CD4-positive, CD25-positive, alpha-beta regulatory T cell (primary cell): ENCODE measurements around the gene KCNT1. TPM values are rescaled to one million over a fixed set of nuclear protein-coding genes. Genes with fewer than 3 reads are reported as not detected.

Experiments
- ATAC-seq, 2 donors: fragments of 150-1000 bp; cut with Tn5 transposase; one replicate each; pipeline ENCODE4 v1.10.0; 2021; ENCODE audit warnings: low read depth in 2 of 2, moderate number of reproducible peaks in 2 of 2, moderate library complexity in 1 of 2
- DNase-seq, 3 donors: peaks; one replicate each; pipeline versions ENCODE4 v3.0.0 to v3.0.0-alpha.2; 2012 to 2022; ENCODE audit warnings: mixed read lengths in 1 of 3
- H3K27ac ChIP-seq: one replicate; pipeline ENCODE4 v1.7.0; 2013; ENCODE audit warnings: mild to moderate bottlenecking, low read length; ENCODE audit not compliant: insufficient read depth, poor library complexity, severe bottlenecking
- H3K27me3 ChIP-seq: one replicate; pipeline ENCODE4 v1.7.0; 2013; ENCODE audit warnings: low read length; ENCODE audit not compliant: control insufficient read depth, insufficient read depth
- H3K36me3 ChIP-seq: one replicate; pipeline ENCODE4 v1.7.0; 2013; ENCODE audit warnings: mild to moderate bottlenecking, low read length, moderate library complexity; ENCODE audit not compliant: control insufficient read depth, insufficient read depth
- H3K4me1 ChIP-seq: 2 replicates; pipeline ENCODE4 v1.7.0; 2013; ENCODE audit warnings: mild to moderate bottlenecking, low read length; ENCODE audit not compliant: insufficient read depth, control insufficient read depth, poor library complexity, severe bottlenecking
- H3K4me3 ChIP-seq: one replicate; pipeline ENCODE4 v1.7.0; 2013; ENCODE audit warnings: low read depth, mild to moderate bottlenecking, low read length, moderate library complexity
- H3K9me3 ChIP-seq, 2 experiments: 1 replicate in 1 of 2; 2 replicates in 1 of 2; pipeline ENCODE4 v1.7.0; 2013; ENCODE audit warnings: low read length in 2 of 2, mild to moderate bottlenecking in 1 of 2, moderate library complexity in 1 of 2; ENCODE audit not compliant: control insufficient read depth in 2 of 2
- H3K27ac Mint-ChIP-seq, 3 donors: one replicate each; pipeline ENCODE4 v1.8.0; 2020 to 2022; ENCODE audit warnings: mild to moderate bottlenecking in 3 of 3, mixed read lengths in 3 of 3, moderate library complexity in 2 of 3
- H3K27me3 Mint-ChIP-seq: one replicate; pipeline ENCODE4 v1.8.0; 2022; ENCODE audit warnings: mild to moderate bottlenecking, mixed read lengths
- H3K36me3 Mint-ChIP-seq: one replicate; pipeline ENCODE4 v1.8.0; 2020; ENCODE audit warnings: mixed read lengths
- H3K4me1 Mint-ChIP-seq, 4 donors: one replicate each; pipeline ENCODE4 v1.8.0; 2020 to 2022; ENCODE audit warnings: mixed read lengths in 4 of 4, mild to moderate bottlenecking in 1 of 4
- H3K4me3 Mint-ChIP-seq, 4 donors: one replicate each; pipeline ENCODE4 v1.8.0; 2020 to 2022; ENCODE audit warnings: mild to moderate bottlenecking in 4 of 4, mixed read lengths in 4 of 4, moderate library complexity in 3 of 4
- H3K9me3 Mint-ChIP-seq, 7 donors: one replicate each; pipeline ENCODE4 v1.8.0; 2020 to 2022; ENCODE audit warnings: mixed read lengths in 7 of 7, mild to moderate bottlenecking in 3 of 7, moderate library complexity in 2 of 7
- polyA plus RNA-seq, 4 donors: library from polyadenylated mRNA; unstranded; fragments of 300-500 nt; fragmentation: Illumina TruSeq; gene quantifications; one replicate each; pipeline ENCODE4 v1.2.3, GENCODE V29; 2021
- total RNA-seq: library from RNA; stranded (reverse); gene quantifications from one replicate; pipeline ENCODE4 v1.2.3, GENCODE V29; 2022

The KCNT1 gene
- total RNA-seq, result not detected
- not detected for polyA plus RNA-seq

DNA sequence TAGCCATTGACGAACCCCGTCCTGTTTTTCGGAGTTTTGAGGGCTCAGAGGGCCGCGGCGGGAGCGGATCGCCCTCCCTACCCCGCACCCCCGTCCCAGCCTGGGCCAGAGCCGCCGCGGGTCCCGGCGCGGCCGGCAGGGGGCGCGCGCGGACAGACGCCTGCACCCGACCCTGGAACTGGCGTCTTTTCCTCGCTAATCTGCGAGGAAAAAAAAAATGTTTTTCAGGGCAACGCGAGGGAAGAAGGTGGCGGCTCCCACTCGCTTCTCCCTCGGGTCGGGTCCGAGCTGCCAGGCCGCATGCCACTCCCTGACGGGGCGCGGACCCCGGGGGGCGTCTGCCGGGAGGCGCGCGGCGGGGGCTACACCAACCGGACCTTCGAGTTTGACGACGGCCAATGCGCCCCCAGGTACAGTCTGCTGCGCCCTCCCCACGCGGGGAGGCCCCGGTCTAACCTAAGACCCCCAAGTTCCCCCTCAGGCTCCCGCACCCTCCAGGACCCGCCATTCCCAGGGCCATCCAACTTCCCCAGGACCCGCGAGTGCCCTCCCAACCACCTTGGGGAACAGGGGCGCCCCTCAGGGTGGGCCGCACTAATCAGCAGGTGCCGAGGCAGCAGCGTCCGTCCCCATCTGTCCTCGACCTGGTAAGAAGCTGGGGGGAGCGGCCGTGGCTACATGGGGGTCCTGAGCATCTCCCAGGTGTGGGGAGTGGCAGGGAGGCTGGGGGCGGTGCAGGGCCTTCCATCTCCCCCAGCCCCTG lies at the start of gene KCNT1:
Gene KCNT1 (plus strand): TSS at position 227 of the 763 bp plus-strand sequence. CDS start 74 bp downstream, at position 301.
- H3K9me3 Mint-ChIP-seq, result no peaks in the 10 kb centered on the region
- no peaks in the 10 kb centered on the region for H3K4me1 Mint-ChIP-seq
- Histone ChIP-seq H3K4me1 (peaks cover 11% of the 10 kb centered on the region), H3K27ac (no peak within 1 kb of the TSS), H3K36me3 (no peaks in the 10 kb centered on the region), H3K4me3 (no peak within 1 kb of the TSS), H3K27me3 (no peaks in the 10 kb centered on the region), H3K9me3 (no peaks in the 10 kb centered on the region)
- no peak within 1 kb of the TSS for H3K4me3 Mint-ChIP-seq
- ATAC-seq (peak in 1 of 2 donors; percentile 48), DNase-seq (peak; percentile 12 to 35 (median 27))
- H3K27me3 Mint-ChIP-seq, result no peaks in the 10 kb centered on the region
- H3K27ac Mint-ChIP-seq, result no peak within 1 kb of the TSS
- no peaks in the 10 kb centered on the region for H3K36me3 Mint-ChIP-seq

GRCh38 chr9:135655317-135655716 lies 46.7 kb upstream of the KCNT1 start:
- no peak for ATAC-seq
- Mint-ChIP-seq H3K27ac (no peak overlapping the region), H3K36me3 (no peaks in the 10 kb centered on the region), H3K4me1 (no peaks in the 10 kb centered on the region), H3K9me3 (peaks cover 0 to 4% (median 2%) of the 10 kb centered on the region in 7 donors), H3K4me3 (no peak overlapping the region), H3K27me3 (no peaks in the 10 kb centered on the region)
- Histone ChIP-seq H3K9me3 (peaks cover 0 to 1% of the 10 kb centered on the region in 2 experiments), H3K27me3 (no peaks in the 10 kb centered on the region), H3K4me3 (no peak overlapping the region), H3K36me3 (no peaks in the 10 kb centered on the region), H3K27ac (no peak overlapping the region), H3K4me1 (no peaks in the 10 kb centered on the region)
- no peak for DNase-seq

DNA sequence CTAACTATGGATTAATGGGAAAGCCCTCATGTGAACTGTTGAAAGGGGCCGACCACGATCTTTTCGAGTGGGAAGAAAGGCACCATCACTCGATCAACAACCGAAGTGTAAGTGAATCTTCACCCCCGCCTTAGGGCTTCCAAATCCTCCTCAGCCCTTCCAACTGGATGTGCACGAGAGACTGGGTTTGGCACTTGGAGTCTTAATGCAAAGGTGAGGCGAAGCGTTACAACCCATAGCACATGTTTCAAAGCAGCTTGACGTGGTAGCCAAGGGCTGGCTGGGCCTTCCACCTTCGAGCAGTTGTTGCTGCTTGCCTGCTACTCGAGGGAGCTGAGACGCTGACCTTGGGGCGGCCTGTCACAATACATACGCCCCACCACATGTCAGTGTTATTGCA lies 44.6 kb upstream of the KCNT1 start:
- no peak overlapping the region for H3K27ac Mint-ChIP-seq
- no peak overlapping the region for H3K27ac ChIP-seq
- no peaks in the 10 kb centered on the region for H3K36me3 ChIP-seq
- H3K4me3 ChIP-seq, result no peak overlapping the region
- H3K4me1 ChIP-seq, result no peaks in the 10 kb centered on the region
- no peak overlapping the region for H3K4me3 Mint-ChIP-seq
- H3K9me3 ChIP-seq, result no peaks in the 10 kb centered on the region
- DNase-seq, result no peak
- no peak for ATAC-seq
- H3K9me3 Mint-ChIP-seq, result peaks cover 0 to 4% (median 0%) of the 10 kb centered on the region in 7 donors
- H3K36me3 Mint-ChIP-seq, result no peaks in the 10 kb centered on the region
- no peaks in the 10 kb centered on the region for H3K4me1 Mint-ChIP-seq
- H3K27me3 Mint-ChIP-seq, result no peaks in the 10 kb centered on the region
- no peaks in the 10 kb centered on the region for H3K27me3 ChIP-seq

- H3K4me1 ChIP-seq, result no peaks in the 10 kb centered on the region
- no peak overlapping the region for H3K4me3 ChIP-seq
- DNase-seq, result no peak
- H3K4me1 Mint-ChIP-seq, result no peaks in the 10 kb centered on the region
- H3K9me3 Mint-ChIP-seq, result peaks cover 0 to 4% (median 0%) of the 10 kb centered on the region in 7 donors
- no peak overlapping the region for H3K4me3 Mint-ChIP-seq
- H3K36me3 ChIP-seq, result no peaks in the 10 kb centered on the region
- H3K36me3 Mint-ChIP-seq, result no peaks in the 10 kb centered on the region
- no peaks in the 10 kb centered on the region for H3K27me3 Mint-ChIP-seq
- H3K27ac Mint-ChIP-seq, result no peak overlapping the region
- no peak overlapping the region for H3K27ac ChIP-seq
- H3K9me3 ChIP-seq, result no peaks in the 10 kb centered on the region
- H3K27me3 ChIP-seq, result no peaks in the 10 kb centered on the region
- ATAC-seq, result no peak
Observed at GRCh38 chr9:135659252-135659651, 42.7 kb upstream of the KCNT1 start.

DNA sequence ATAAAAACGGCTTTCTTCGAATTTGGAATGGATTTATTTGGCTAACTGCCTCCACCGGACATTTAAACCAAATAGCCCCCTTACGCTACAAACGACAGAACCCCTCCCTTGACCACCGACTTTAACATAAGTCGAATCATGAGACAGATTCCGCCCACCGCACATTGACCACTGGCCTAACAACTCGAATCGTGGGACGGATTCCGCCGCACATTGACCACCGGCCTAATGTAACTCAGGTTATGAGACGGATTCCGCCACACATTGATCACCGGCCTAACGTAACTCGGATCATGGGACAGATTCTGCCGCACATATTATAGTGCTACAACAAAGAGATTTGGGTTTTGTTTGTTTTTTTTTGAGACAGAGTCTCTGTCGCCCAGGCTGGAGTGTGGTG lies 41.6 kb upstream of the KCNT1 start:
- Histone ChIP-seq H3K9me3 (no peaks in the 10 kb centered on the region), H3K27me3 (no peaks in the 10 kb centered on the region), H3K4me3 (no peak overlapping the region), H3K27ac (no peak overlapping the region), H3K4me1 (no peaks in the 10 kb centered on the region), H3K36me3 (no peaks in the 10 kb centered on the region)
- ATAC-seq (no peak), DNase-seq (no peak)
- Mint-ChIP-seq H3K4me3 (no peak overlapping the region), H3K4me1 (no peaks in the 10 kb centered on the region), H3K27ac (no peak overlapping the region), H3K36me3 (no peaks in the 10 kb centered on the region), H3K27me3 (no peaks in the 10 kb centered on the region), H3K9me3 (peaks cover 0 to 4% (median 0%) of the 10 kb centered on the region in 7 donors)

GRCh38 chr9:135661816-135662560 lies 40.0 kb upstream of the KCNT1 start:
- ATAC-seq (no peak), DNase-seq (no peak)
- H3K4me3 Mint-ChIP-seq, result no peak overlapping the region
- H3K27ac Mint-ChIP-seq, result no peak overlapping the region
- Histone ChIP-seq H3K27ac (no peak overlapping the region), H3K4me3 (no peak overlapping the region), H3K27me3 (no peaks in the 10 kb centered on the region), H3K9me3 (no peaks in the 10 kb centered on the region), H3K36me3 (no peaks in the 10 kb centered on the region), H3K4me1 (no peaks in the 10 kb centered on the region)
- H3K27me3 Mint-ChIP-seq, result no peaks in the 10 kb centered on the region
- no peaks in the 10 kb centered on the region for H3K36me3 Mint-ChIP-seq
- H3K9me3 Mint-ChIP-seq, result peaks cover 0 to 4% (median 0%) of the 10 kb centered on the region in 7 donors
- H3K4me1 Mint-ChIP-seq, result no peaks in the 10 kb centered on the region

- Histone ChIP-seq H3K4me1 (no peaks in the 10 kb centered on the region), H3K27me3 (no peaks in the 10 kb centered on the region), H3K36me3 (no peaks in the 10 kb centered on the region), H3K9me3 (no peaks in the 10 kb centered on the region), H3K27ac (no peak within 1 kb of the TSS), H3K4me3 (no peak within 1 kb of the TSS)
- Mint-ChIP-seq H3K9me3 (no peaks in the 10 kb centered on the region), H3K4me3 (no peak within 1 kb of the TSS), H3K4me1 (no peaks in the 10 kb centered on the region), H3K27ac (peak within 1 kb of the TSS in 1 of 3 donors; percentile 66), H3K27me3 (no peaks in the 10 kb centered on the region), H3K36me3 (no peaks in the 10 kb centered on the region)
- DNase-seq (no peak), ATAC-seq (no peak)
Observed at GRCh38 chr9:135662758-135663450, 39.1 kb upstream of the KCNT1 start, which contains the start of gene LCN9. Gene LCN9, plus strand, starts transcription at chr9:135663309. Its CDS starts 13 bp downstream, at chr9:135663322.
